Measurements from ENCODE around the gene SLC11A1. TPM values are rescaled to one million over a fixed set of nuclear protein-coding genes. Genes with fewer than 3 reads are reported as not detected.

Gene SLC11A1, protein sequence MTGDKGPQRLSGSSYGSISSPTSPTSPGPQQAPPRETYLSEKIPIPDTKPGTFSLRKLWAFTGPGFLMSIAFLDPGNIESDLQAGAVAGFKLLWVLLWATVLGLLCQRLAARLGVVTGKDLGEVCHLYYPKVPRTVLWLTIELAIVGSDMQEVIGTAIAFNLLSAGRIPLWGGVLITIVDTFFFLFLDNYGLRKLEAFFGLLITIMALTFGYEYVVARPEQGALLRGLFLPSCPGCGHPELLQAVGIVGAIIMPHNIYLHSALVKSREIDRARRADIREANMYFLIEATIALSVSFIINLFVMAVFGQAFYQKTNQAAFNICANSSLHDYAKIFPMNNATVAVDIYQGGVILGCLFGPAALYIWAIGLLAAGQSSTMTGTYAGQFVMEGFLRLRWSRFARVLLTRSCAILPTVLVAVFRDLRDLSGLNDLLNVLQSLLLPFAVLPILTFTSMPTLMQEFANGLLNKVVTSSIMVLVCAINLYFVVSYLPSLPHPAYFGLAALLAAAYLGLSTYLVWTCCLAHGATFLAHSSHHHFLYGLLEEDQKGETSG
- total RNA-seq (2014; rRNA removed; shearing (Covaris generic)) = 0.03 and 0.08 TPM in 2 replicates
- 0.12 and 0.16 TPM in 2 replicates for polyA plus RNA-seq (2015; cell fraction: cytosol; rRNA removed)
- 0.02 and 0.14 TPM in 2 replicates for polyA plus RNA-seq (2015; cell fraction: nucleus; rRNA removed)

GRCh38 chr2:218381916-218382366 is at the start of gene SLC11A1:
SLC11A1 (plus strand) TSS chr2:218382273; CDS start chr2:218382369, 96 bp downstream.
- DNase-seq (ENCODE audit: low read depth) = no peak

- DNase-seq (ENCODE audit: low read depth) = no peak
Measured at GRCh38 chr2:218332288-218332687, 49.8 kb upstream of the SLC11A1 start.

- DNase-seq (ENCODE audit: low read depth) = no peak
Measured at GRCh38 chr2:218332920-218333645, 49.0 kb upstream of the SLC11A1 start.

GRCh38 chr2:218334531-218334930 is 47.5 kb upstream of the SLC11A1 start:
- no peak for DNase-seq (ENCODE audit: low read depth)

DNA sequence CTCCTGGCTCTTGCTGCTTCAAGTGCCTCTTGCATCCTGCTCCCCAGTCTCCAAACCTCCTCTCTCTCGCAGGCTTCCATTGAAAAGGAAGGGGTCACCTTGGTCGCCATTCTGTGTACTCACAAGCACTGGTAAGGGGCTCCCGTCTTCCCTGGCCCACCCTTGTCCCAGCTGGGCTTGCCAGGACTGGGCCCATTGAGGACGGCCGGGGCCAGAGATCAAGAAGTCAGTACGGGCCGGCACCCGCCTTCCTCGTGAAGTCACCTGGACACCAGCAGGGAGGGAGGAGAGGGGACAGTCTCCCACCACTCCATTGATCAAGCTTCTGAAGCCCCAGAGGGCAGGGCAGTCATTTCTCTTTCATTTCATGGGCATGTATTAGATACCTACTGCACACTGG is 41.4 kb upstream of the SLC11A1 start:
- no peak for DNase-seq (ENCODE audit: low read depth)

DNA sequence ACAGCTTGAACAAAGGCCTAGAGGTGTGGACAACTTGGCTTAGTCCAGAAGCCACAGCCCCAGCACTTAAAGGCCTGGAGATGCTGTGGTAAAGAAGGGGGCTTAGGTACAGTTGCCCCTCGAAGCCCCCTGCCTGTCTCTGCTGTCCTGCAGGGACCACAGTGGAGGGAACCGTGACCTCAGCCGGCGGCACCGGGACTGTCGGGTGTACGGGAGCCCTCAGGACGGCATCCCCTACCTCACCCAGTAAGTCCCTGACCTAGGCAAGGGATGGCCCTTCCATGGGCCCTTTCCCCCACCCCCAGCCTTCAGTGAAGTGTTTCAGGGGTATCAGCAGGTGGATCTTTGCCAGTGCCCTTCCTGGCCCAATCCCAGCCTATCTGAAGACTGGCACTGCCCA is 40.7 kb upstream of the SLC11A1 start:
- no peak for DNase-seq (ENCODE audit: low read depth)

- DNase-seq (ENCODE audit: low read depth) = no peak
Measured at GRCh38 chr2:218342837-218343236, 39.2 kb upstream of the SLC11A1 start.

GRCh38 chr2:218343591-218343990 is 38.5 kb upstream of the SLC11A1 start:
- no peak for DNase-seq (ENCODE audit: low read depth)

DNA sequence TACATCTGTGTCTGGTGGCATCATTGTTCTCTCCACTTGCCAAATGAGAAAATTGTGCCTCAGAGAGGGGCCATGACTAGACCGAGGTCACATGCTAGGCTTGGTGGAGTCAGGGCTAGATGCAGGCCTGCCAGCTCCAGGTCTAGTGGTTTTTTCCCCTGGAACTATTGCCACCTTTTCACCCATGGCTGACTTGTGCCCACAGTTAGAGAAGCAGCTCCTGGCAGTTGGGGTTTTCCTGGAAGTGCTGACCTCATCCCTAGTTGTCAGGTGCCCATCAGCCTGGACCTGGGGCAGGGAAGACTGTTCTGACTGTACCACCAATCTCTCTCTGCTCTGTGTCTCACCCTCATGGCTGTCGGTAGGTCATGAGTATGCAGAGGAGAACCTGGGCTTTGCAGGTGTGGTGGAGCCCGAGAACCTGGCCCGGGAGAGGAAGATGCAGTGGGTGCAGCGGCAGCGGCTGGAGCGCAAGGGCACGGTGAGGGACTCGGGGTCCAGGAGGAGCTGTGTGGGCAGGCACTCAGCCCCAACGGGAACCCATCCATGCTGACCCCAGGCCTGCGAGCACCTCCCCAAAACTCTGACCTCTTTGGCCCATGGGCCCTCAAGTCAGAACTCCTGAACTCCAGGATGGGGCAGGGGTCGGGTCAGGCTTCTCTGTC is 37.9 kb upstream of the SLC11A1 start:
- DNase-seq (ENCODE audit: low read depth) = no peak

- DNase-seq (ENCODE audit: low read depth) = no peak
Measured at GRCh38 chr2:218344755-218345417, 37.2 kb upstream of the SLC11A1 start.

- no peak for DNase-seq (ENCODE audit: low read depth)
Measured at GRCh38 chr2:218345491-218346236, 36.4 kb upstream of the SLC11A1 start.

GRCh38 chr2:218347172-218347571 is 34.9 kb upstream of the SLC11A1 start:
- no peak for DNase-seq (ENCODE audit: low read depth)

DNA sequence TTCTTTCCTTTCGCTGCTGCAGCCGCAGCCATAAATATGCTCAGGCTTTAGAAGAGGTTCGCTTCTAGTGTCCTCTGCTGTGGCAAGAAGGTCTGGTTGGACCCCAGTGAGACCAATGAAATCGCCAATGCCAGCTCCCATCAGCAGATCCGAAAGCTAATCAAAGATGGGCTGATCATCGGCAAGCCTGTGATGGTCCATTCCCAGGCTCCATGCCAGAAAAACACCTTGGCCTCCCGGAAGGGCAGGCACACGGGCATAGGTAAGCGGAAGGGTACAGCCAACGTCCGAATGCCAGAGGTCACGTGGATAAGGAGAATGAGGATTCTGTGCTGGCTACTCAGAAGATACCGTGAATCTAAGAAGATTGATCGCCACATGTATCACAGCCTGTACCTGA is 28.0 kb upstream of the SLC11A1 start:
- no peak for DNase-seq (ENCODE audit: low read depth)

- no peak for DNase-seq (ENCODE audit: low read depth)
Measured at GRCh38 chr2:218354850-218355443, 27.1 kb upstream of the SLC11A1 start.

DNA sequence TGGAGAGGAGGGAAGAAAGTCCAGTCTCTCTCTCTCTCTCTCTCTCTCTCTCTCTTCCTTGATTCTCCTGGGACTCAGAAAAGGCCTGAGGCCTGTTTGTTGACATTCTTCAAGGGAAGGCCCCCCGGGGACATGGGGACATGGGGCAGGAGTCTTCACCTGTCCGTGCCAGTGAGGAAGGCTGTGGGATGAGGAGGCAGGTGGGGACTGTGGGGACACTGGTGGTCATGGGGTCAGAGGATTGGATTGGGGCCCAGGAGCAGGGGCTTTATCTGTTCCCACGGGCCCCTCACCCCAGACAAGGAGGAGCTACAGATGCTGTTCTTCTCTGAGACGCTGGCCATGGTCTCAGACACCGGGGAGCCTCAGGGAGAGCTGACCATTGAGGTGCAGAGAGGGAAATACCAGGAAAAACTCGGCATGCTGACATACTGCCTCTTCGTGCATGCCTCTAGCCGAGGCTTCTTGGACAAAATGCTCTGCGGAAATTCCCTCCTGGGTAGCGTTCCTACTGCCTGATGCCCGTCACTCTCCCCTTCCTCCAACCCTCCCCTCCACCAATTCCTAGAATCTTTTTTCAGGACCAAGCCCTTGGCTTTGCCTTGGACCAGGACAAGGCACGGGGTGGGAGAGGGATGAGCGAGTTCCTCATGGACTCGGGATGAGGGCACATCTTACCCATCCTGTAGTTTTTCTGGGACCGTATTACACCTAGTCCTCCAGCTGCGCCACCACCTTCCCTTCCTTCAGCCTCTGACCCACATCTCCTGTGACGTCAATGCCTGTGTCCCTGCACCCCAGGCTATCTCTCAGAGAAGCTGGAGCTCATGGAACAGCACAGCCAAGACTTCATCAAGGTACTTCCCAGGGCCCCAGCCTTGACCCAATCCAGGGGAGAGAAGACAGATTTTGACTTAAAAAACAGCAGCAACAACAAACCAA is 24.6 kb upstream of the SLC11A1 start:
- DNase-seq (ENCODE audit: low read depth) = no peak

DNA sequence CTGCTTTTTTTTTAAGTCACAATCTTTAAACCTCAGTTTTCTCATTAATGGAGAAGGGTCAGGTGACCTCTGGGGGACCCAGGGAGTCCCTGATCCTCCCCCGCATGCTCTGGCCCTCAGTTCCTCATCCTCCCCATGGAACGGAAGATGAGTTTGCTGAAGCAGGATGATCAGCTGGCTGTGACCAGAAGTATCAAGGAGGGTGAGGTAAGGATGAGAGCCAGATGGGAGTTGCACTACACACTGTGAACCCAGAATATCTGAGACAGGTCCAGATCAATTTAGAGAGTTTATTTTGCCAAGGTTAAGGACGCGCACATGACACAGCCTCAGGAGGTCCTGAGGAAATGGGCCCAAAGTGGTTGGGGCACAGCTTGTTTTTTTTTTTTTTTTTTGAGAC is 21.6 kb upstream of the SLC11A1 start:
- DNase-seq (ENCODE audit: low read depth) = no peak

DNA sequence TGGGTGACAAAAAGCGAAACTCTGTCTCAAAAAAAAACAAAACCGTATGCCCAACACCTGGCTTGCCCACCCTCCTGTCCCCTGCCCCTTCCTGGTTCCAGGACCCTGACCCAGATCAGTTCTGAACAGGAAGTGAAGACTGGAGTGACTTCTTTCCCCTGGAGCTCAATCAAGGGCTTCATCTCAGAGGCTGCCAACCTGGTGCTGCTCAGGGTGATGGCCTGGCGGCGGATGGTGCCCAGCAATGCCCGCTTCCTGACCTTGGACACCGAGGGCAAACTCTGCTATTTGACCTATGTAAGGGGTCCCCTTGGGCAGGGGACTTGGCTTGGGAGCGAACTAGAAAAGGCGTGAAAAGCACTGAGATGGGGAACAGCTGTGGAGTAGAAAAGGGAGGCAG is 19.5 kb upstream of the SLC11A1 start:
- DNase-seq (ENCODE audit: low read depth) = no peak

- no peak for DNase-seq (ENCODE audit: low read depth)
Measured at GRCh38 chr2:218363736-218364135, 18.3 kb upstream of the SLC11A1 start.

DNA sequence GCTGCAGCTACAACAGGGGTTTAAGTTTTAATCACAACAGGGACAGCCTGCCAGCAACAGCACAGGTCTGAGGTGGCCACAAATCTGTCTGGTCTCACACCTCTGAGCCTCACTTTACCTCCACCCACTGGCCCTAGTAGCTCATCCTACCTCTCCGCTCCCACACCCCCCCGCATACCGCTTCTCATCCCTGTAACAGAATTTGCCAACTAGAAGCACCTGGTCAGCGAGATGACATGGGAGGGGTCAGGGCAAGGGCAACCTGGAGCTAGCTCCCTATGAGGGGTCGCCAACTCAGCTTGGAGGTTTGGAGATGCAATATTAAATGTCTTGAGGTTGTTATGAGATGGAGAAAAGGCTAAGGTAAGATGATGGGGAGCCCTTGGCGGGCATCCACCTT is 17.9 kb upstream of the SLC11A1 start:
- no peak for DNase-seq (ENCODE audit: low read depth)
